SK-N-SH treated with all-trans-retinoic acid at 6 μM for 48 hours (cell line): Measurements from ENCODE around the gene KRT75.

Experiments
- ATAC-seq: fragments of 200-7000 bp; cut with Tn5 transposase; 3 replicates; pipeline ENCODE4 v1.9.1; 2020; ENCODE audit warnings: mild to moderate bottlenecking, moderate library complexity
- ARNTL ChIP-seq: fragments of 450-650 bp; formaldehyde crosslinking; IDR thresholded peaks from 2 replicates; pipeline ENCODE4 v1.5.0; 2020; ENCODE audit warnings: low read depth, mild to moderate bottlenecking, moderate library complexity, borderline replicate concordance
- BACH2 ChIP-seq: fragments of 250-450 bp; sonication (Bioruptor Pico); IDR thresholded peaks from 2 replicates; pipeline ENCODE4 v1.9.0; 2021; ENCODE audit warnings: mild to moderate bottlenecking, borderline replicate concordance
- CREB5 ChIP-seq: fragments of 250-450 bp; sonication (Bioruptor Pico); IDR thresholded peaks from 2 replicates; pipeline ENCODE4 v1.5.1; 2020; ENCODE audit warnings: low read depth, mild to moderate bottlenecking, moderate library complexity
- CSDC2 ChIP-seq: fragments of 250-450 bp; sonication (Bioruptor Pico); IDR thresholded peaks from 2 replicates; pipeline ENCODE4 v1.5.0; 2020; ENCODE audit warnings: mild to moderate bottlenecking, moderate library complexity
- ESRRG ChIP-seq: fragments of 250-450 bp; sonication (Bioruptor Pico); IDR thresholded peaks from 2 replicates; pipeline ENCODE4 v1.6.1; 2021; ENCODE audit warnings: mild to moderate bottlenecking
- GLIS3 ChIP-seq: fragments of 250-450 bp; sonication (Bioruptor Pico); IDR thresholded peaks from 2 replicates; pipeline ENCODE4 v1.5.0; 2020; ENCODE audit warnings: mild to moderate bottlenecking, moderate library complexity
- ISL1 ChIP-seq: fragments of 250-450 bp; sonication (Bioruptor Pico); IDR thresholded peaks from 2 replicates; pipeline ENCODE4 v2.1.2; 2022; ENCODE audit warnings: mild to moderate bottlenecking, moderate library complexity
- OSR1 ChIP-seq: fragments of 250-450 bp; sonication (Bioruptor Pico); IDR thresholded peaks from 2 replicates; pipeline ENCODE4 v1.8.0; 2022; ENCODE audit warnings: moderate library complexity, mild to moderate bottlenecking, inconsistent platforms
- POU6F1 ChIP-seq: fragments of 250-450 bp; sonication (Bioruptor Pico); IDR thresholded peaks from 2 replicates; pipeline ENCODE4 v1.8.0; 2021; ENCODE audit warnings: low read depth, mild to moderate bottlenecking, moderate library complexity, borderline replicate concordance
- PPARA ChIP-seq: fragments of 250-450 bp; sonication (Bioruptor Pico); IDR thresholded peaks from 2 replicates; pipeline ENCODE4 v1.5.0; 2020; ENCODE audit warnings: mild to moderate bottlenecking, borderline replicate concordance
- RARB ChIP-seq: fragments of 250-450 bp; sonication (Bioruptor Pico); IDR thresholded peaks from 2 replicates; pipeline ENCODE4 v1.8.0; 2021; ENCODE audit warnings: mild to moderate bottlenecking, moderate library complexity
- SNAI2 ChIP-seq: fragments of 250-450 bp; sonication (Bioruptor Pico); IDR thresholded peaks from 2 replicates; pipeline ENCODE4 v1.5.0; 2020; ENCODE audit warnings: mild to moderate bottlenecking, moderate library complexity
- TCF4 ChIP-seq: fragments of 250-450 bp; sonication (Bioruptor Pico); IDR thresholded peaks from 2 replicates; pipeline ENCODE4 v1.8.0; 2021; ENCODE audit warnings: mild to moderate bottlenecking, moderate library complexity, borderline replicate concordance
- TOX ChIP-seq: fragments of 250-450 bp; sonication (Bioruptor Pico); IDR thresholded peaks from 2 replicates; pipeline ENCODE4 v1.8.0; 2021; ENCODE audit warnings: mild to moderate bottlenecking, moderate library complexity, borderline replicate concordance
- ZC3H10 ChIP-seq: fragments of 250-450 bp; sonication (Bioruptor Pico); IDR thresholded peaks from 2 replicates; pipeline ENCODE4 v1.5.1; 2021; ENCODE audit warnings: mild to moderate bottlenecking, moderate library complexity
- ZFP3 ChIP-seq: fragments of 250-450 bp; sonication (Bioruptor Pico); IDR thresholded peaks from 2 replicates; pipeline ENCODE4 v1.5.0; 2020; ENCODE audit warnings: mild to moderate bottlenecking, moderate library complexity
- ZFP30 ChIP-seq: fragments of 450-650 bp; formaldehyde crosslinking; IDR thresholded peaks from 2 replicates; pipeline ENCODE4 v1.5.0; 2022; ENCODE audit warnings: mild to moderate bottlenecking, moderate library complexity
- ZNF565 ChIP-seq: fragments of 450-650 bp; formaldehyde crosslinking; conservative IDR thresholded peaks from 2 replicates; pipeline ENCODE4 v1.5.0; 2020; ENCODE audit warnings: low read depth, mild to moderate bottlenecking, moderate library complexity
- ZNF70 ChIP-seq: fragments of 450-650 bp; formaldehyde crosslinking; IDR thresholded peaks from 2 replicates; pipeline ENCODE4 v1.5.0; 2020; ENCODE audit warnings: mild to moderate bottlenecking, moderate library complexity
- ZNF8 ChIP-seq: fragments of 450-650 bp; formaldehyde crosslinking; IDR thresholded peaks from 2 replicates; pipeline ENCODE4 v1.5.0; 2020; ENCODE audit warnings: mild to moderate bottlenecking, moderate library complexity
- TF ChIP-seq, protein P1 (sequence below): fragments of 250-450 bp; sonication (Bioruptor Pico); IDR thresholded peaks from 2 replicates; pipeline ENCODE4 v1.8.0; 2020; ENCODE audit warnings: mild to moderate bottlenecking, moderate library complexity, borderline replicate concordance
- TF ChIP-seq, protein P2 (sequence below): fragments of 250-450 bp; sonication (Bioruptor Pico); IDR thresholded peaks from 2 replicates; pipeline ENCODE4 v1.5.1; 2021; ENCODE audit warnings: mild to moderate bottlenecking, moderate library complexity
- TF ChIP-seq, protein P3 (sequence below): fragments of 250-450 bp; sonication (Bioruptor Pico); IDR thresholded peaks from 2 replicates; pipeline ENCODE4 v1.5.0; 2020; ENCODE audit warnings: mild to moderate bottlenecking, moderate library complexity

KRT75 gene

DNA sequence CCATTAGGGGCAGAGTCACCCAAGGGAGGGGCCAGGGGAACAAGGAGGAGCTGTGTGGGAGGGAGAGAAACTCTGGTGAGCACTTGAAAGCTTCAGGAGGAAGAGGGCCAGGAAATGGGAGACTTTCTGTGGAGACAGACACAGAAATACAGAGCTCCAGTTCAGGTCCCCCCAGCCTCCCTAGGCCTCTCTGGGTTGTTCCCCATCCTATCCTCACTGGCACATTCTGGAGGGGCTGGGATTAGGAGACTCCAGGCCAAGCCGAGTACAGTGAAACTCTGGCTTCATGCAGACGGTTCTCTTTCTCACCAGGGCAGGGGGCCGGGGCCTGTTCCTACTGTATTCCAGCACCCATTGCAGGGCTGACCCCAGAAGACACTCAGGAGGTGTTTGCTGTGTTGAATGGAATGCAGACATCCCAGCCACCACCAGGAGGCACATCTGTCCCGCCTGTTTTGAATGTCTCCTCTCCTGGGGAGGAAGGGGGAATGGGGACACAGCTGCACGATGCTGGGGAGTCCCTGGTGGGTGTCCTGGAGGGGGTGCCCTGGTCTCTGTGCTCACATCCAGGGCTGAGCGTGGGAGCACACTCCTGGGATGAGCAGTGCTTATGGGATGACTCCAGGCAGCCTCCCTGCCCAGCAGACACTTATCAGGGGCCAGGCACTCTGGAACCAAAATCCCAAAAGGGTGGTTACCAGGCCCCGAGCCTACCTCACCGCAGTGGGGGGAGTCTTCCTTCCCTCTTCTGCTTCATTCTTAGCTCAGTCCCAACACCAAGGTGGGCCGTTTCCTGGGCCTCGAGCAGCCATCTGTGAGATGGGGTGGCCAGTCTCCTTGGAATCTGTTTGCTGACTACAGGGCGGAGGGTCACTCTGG, 43.2 kb downstream of the KRT75 start:
- peak; percentile 65 for ATAC-seq
- TF ChIP-seq GLIS3 (CRISPR knock-in tag) (no peak), TOX (no peak), POU6F1 (CRISPR knock-in tag) (no peak), ARNTL (no peak), ZC3H10 (CRISPR knock-in tag) (no peak), ZNF8 (CRISPR knock-in tag) (no peak), PPARA (CRISPR knock-in tag) (no peak), ISL1 (CRISPR knock-in tag) (no peak), OSR1 (no peak), SNAI2 (no peak), CREB5 (CRISPR knock-in tag) (no peak), RARB (CRISPR knock-in tag) (no peak), BACH2 (no peak), TCF4 (CRISPR knock-in tag) (no peak), ZNF70 (CRISPR knock-in tag) (no peak), ZFP3 (CRISPR knock-in tag) (no peak), ESRRG (CRISPR knock-in tag) (no peak)
- TF ChIP-seq, protein P1, sequence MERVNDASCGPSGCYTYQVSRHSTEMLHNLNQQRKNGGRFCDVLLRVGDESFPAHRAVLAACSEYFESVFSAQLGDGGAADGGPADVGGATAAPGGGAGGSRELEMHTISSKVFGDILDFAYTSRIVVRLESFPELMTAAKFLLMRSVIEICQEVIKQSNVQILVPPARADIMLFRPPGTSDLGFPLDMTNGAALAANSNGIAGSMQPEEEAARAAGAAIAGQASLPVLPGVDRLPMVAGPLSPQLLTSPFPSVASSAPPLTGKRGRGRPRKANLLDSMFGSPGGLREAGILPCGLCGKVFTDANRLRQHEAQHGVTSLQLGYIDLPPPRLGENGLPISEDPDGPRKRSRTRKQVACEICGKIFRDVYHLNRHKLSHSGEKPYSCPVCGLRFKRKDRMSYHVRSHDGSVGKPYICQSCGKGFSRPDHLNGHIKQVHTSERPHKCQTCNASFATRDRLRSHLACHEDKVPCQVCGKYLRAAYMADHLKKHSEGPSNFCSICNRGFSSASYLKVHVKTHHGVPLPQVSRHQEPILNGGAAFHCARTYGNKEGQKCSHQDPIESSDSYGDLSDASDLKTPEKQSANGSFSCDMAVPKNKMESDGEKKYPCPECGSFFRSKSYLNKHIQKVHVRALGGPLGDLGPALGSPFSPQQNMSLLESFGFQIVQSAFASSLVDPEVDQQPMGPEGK = no peak
- TF ChIP-seq, protein P2, sequence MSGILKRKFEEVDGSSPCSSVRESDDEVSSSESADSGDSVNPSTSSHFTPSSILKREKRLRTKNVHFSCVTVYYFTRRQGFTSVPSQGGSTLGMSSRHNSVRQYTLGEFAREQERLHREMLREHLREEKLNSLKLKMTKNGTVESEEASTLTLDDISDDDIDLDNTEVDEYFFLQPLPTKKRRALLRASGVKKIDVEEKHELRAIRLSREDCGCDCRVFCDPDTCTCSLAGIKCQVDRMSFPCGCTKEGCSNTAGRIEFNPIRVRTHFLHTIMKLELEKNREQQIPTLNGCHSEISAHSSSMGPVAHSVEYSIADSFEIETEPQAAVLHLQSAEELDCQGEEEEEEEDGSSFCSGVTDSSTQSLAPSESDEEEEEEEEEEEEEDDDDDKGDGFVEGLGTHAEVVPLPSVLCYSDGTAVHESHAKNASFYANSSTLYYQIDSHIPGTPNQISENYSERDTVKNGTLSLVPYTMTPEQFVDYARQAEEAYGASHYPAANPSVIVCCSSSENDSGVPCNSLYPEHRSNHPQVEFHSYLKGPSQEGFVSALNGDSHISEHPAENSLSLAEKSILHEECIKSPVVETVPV (CRISPR knock-in tag) = no peak
- TF ChIP-seq, protein P3, sequence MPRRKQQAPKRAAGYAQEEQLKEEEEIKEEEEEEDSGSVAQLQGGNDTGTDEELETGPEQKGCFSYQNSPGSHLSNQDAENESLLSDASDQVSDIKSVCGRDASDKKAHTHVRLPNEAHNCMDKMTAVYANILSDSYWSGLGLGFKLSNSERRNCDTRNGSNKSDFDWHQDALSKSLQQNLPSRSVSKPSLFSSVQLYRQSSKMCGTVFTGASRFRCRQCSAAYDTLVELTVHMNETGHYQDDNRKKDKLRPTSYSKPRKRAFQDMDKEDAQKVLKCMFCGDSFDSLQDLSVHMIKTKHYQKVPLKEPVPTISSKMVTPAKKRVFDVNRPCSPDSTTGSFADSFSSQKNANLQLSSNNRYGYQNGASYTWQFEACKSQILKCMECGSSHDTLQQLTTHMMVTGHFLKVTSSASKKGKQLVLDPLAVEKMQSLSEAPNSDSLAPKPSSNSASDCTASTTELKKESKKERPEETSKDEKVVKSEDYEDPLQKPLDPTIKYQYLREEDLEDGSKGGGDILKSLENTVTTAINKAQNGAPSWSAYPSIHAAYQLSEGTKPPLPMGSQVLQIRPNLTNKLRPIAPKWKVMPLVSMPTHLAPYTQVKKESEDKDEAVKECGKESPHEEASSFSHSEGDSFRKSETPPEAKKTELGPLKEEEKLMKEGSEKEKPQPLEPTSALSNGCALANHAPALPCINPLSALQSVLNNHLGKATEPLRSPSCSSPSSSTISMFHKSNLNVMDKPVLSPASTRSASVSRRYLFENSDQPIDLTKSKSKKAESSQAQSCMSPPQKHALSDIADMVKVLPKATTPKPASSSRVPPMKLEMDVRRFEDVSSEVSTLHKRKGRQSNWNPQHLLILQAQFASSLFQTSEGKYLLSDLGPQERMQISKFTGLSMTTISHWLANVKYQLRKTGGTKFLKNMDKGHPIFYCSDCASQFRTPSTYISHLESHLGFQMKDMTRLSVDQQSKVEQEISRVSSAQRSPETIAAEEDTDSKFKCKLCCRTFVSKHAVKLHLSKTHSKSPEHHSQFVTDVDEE (CRISPR knock-in tag) = no peak
- TF ChIP-seq, all 23 proteins: peak for 0

DNA sequence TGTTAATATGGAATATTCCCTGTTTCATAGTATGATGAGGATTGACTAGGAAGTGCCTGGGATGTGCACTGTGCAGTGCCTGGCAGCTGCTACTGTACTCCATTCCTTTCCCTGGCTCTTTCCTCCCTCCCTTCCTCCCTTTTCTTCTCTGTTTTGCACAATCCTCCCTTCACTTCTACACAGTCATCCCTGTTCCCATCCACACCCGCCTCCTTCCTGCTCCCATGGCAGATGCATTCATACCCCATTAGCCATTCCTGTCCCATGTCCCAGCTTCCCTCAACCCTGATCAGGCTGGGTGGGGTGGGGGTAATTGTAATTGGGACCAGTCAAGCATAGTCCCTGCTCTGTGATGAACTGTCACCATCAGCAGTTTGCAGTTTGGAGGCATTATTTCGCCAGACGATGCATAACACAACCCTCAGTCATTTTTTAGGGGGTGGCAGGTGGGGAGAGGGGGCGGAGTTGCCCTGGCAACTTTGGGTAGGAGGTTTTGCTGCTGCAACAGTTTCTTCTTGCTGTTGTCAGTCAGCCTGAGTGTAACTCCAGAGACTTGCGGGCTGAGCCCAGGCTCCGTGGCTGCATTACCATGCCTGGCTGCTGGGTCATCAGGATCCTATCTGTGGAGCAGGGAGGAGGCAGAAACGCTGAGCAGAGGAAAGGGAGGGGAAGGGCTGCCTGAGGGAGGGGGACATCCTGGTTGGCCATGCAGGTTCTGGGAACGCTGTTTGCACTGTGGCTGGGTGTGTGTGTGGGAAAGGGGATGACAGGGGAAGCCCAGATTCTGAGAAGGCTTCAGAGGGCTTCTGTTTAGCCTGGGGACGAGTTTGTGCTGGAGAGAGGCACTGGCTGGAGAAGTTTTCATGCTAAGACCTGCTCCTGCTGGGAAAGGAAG, 44.6 kb downstream of the KRT75 start:
- TF ChIP-seq TCF4 (CRISPR knock-in tag) = no peak
- no peak for TF ChIP-seq ISL1 (CRISPR knock-in tag)
- TF ChIP-seq GLIS3 (CRISPR knock-in tag) = no peak
- TF ChIP-seq ZFP3 (CRISPR knock-in tag) = no peak
- no peak for TF ChIP-seq ZNF8 (CRISPR knock-in tag)
- no peak for TF ChIP-seq CSDC2 (CRISPR knock-in tag)
- TF ChIP-seq ARNTL = no peak
- TF ChIP-seq POU6F1 (CRISPR knock-in tag) = no peak
- no peak for TF ChIP-seq SNAI2
- TF ChIP-seq TOX = no peak
- TF ChIP-seq ZC3H10 (CRISPR knock-in tag) = no peak
- TF ChIP-seq RARB (CRISPR knock-in tag) = no peak
- no peak for TF ChIP-seq BACH2
- TF ChIP-seq ZNF565 (CRISPR knock-in tag) = no peak
- TF ChIP-seq ZFP30 (CRISPR knock-in tag) = no peak
- TF ChIP-seq, protein P2 (CRISPR knock-in tag) = no peak
- ATAC-seq = no peak
